HG03025 (cell line): ENCODE results near the gene FOXR1.

Source experiments
- ATAC-seq: cut with Tn5 transposase; IDR thresholded peaks from one replicate; pipeline ENCODE4 v1.9.1; 2021; ENCODE audit warnings: mild to moderate bottlenecking, moderate library complexity; ENCODE audit not compliant: unreplicated experiment, low FRiP score

Gene FOXR1

GRCh38 chr11:119025099-119025473 is 53.5 kb downstream of the FOXR1 start:
- no peak for ATAC-seq

GRCh38 chr11:119025541-119025940 is 54.0 kb downstream of the FOXR1 start:
- no peak for ATAC-seq

DNA sequence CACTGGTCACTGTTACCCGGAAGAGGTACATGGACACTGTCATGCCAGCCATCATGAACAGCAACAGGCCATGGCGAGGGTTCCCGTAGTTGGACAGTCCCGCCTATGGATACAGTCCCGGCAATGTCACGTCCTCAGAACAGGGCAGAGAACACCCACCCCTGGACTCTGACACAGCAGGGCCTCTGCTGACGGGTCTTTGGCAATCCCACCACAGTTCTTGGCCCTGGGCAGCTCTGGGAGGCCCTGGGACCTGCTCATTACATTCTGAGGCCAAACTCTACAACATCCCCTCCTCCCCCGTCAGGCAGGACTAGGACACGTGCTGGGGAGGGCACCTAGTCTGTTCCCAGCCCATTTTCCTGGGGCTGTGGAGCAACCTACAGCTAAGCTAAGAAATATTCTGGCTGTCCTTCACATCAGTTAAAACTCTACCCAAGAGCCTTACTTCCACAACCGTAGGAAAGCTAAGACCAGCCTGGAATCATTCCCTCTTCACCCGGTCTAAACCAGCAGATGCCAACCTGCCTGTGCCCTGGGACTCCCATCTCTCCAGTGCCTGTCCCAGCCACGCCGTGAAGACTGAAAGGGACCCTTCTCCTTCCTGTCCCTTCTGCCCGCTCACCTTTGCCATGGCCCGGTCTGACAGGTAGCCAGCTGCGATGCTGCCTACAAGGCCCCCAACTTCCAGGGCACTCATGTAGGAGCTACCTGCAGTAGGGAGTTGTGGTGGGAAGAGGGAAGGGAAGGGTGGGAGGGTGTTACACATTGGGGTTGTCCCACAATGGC is 54.6 kb downstream of the FOXR1 start:
- no peak for ATAC-seq

GRCh38 chr11:119026970-119027369 is 55.4 kb downstream of the FOXR1 start:
- no peak for ATAC-seq

GRCh38 chr11:119027561-119028345 is 56.2 kb downstream of the FOXR1 start:
- no peak for ATAC-seq

GRCh38 chr11:119028346-119029068 is 56.9 kb downstream of the FOXR1 start:
- no peak for ATAC-seq

GRCh38 chr11:119029069-119029339 is 57.4 kb downstream of the FOXR1 start:
- no peak for ATAC-seq

DNA sequence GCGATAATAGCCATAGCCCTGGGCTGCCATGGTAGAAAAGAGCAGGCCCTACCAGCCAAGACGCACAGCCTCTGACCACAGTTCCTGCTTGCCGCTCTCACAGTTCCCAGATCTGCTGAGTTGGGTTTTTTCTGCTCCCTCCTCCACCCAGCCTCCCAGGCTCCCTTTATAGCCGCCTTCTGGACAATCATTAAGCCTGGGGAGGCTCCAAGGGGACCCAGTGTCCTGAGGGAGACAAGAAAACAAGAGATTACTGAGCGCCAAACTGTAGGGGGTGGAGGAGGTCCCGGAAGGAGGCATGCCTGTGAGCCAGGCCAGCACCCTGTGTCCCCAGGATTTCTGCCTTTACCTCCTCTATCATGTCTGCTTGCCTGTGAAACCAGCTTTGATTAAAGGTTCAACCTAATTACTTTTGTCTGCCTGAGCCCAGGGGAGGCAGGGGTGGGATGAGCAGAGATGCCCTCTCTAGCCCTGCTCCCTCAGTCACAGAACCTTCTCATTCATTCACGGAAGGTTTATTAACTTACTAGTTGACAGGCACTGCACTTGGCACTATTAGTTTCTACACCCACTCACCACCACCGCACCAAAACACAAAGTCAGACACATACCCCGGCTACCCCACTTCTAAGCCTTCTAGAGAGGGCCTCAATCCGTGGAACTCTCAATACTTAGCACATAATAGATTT is 57.9 kb downstream of the FOXR1 start:
- peak; percentile 5 for ATAC-seq

DNA sequence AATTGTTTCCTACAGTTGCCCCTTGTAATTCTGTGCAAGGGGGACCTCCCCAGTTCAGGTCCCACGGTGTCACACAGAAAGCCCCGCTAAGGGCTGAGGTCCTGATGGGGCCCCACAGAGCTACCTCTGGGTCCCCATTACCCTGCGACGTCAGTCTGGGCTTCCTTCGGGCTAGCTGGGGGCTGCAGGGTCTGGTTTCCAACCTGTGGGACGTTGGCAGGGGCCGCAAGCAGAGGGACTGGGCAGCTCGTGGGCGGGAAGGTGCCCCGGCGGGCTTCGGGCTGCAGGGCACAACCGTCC is 58.4 kb downstream of the FOXR1 start:
- ATAC-seq = peak; percentile 9

DNA sequence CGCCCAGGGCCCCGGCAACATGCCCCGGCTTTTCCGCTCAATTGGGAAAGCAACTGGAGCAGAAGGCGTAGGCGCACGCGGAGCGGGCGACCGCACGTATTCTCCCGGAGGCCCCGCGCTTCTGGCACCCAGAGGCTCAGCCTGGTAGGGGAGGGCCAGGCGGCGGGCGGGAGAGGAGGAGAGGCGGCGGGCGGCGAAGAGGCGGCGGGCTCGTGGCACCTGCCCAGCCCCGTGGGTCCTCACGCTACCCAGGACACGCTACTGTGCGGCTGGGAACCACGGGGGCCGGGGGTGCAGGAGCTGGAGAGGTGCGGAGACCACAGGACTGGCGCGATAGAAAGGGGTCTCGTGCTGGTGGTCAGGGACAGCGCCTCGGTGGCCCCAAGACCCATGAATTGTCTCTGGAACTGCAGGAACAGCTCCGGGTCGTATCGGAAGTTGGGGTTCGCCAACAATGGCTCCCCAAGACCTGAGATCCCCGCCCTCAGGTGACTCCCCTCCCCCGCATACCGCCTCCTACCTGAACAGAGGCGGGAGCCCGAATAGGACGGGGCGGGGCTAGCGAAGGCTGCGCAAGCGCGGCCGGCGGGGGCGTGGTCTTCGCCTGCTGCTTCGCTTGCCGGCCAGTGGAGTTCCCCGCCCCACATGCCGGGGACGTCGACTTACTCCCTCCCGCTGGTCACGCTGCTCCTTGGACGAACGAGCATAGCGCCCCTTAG is 58.9 kb downstream of the FOXR1 start, which contains the start of gene SLC37A4:
Gene SLC37A4 (minus strand): TSS at position 549 of the 719 bp plus-strand sequence.
- peak; percentile 80 for ATAC-seq
